ENCODE results near the gene SC5D. TPM values are rescaled to one million over a fixed set of nuclear protein-coding genes. Genes with fewer than 3 reads are reported as not detected.
A peak's percentile ranks its signal among the peaks of the same experiment; 100 is the strongest.

SC5D gene
- 20.0 and 26.6 TPM in 2 replicates for total RNA-seq (2014; rRNA removed; shearing (Covaris generic))
- polyA plus RNA-seq (2015; cell fraction: cytosol; rRNA removed): 20.2 and 23.1 TPM in 2 replicates
- 28.8 and 31.1 TPM in 2 replicates for polyA plus RNA-seq (2015; cell fraction: nucleus; rRNA removed)

GRCh38 chr11:121292495-121293287 lies at the start of gene SC5D:
TSS of gene SC5D (plus strand) at chr11:121292771. CDS start at chr11:121303376, 10,605 bp downstream.
- DNase-seq (ENCODE audit: low read depth): peak; percentile 91

GRCh38 chr11:121244884-121245283 lies 47.7 kb upstream of the SC5D start:
- DNase-seq (ENCODE audit: low read depth): peak; percentile 21

- DNase-seq (ENCODE audit: low read depth): no peak
Observed at GRCh38 chr11:121246021-121246768, 46.4 kb upstream of the SC5D start.

- no peak for DNase-seq (ENCODE audit: low read depth)
Observed at GRCh38 chr11:121246769-121247035, 45.9 kb upstream of the SC5D start.

- no peak for DNase-seq (ENCODE audit: low read depth)
Observed at GRCh38 chr11:121248496-121248895, 44.1 kb upstream of the SC5D start.

- DNase-seq (ENCODE audit: low read depth): peak; percentile 50
Observed at GRCh38 chr11:121249039-121249663, 43.4 kb upstream of the SC5D start.

GRCh38 chr11:121250843-121251242 lies 41.7 kb upstream of the SC5D start:
- no peak for DNase-seq (ENCODE audit: low read depth)

GRCh38 chr11:121253951-121254350 lies 38.6 kb upstream of the SC5D start:
- no peak for DNase-seq (ENCODE audit: low read depth)

GRCh38 chr11:121254756-121255155 lies 37.8 kb upstream of the SC5D start:
- no peak for DNase-seq (ENCODE audit: low read depth)

- DNase-seq (ENCODE audit: low read depth): no peak
Observed at GRCh38 chr11:121255473-121256125, 37.0 kb upstream of the SC5D start.

GRCh38 chr11:121257289-121257688 lies 35.3 kb upstream of the SC5D start:
- no peak for DNase-seq (ENCODE audit: low read depth)

- no peak for DNase-seq (ENCODE audit: low read depth)
Observed at GRCh38 chr11:121257976-121258375, 34.6 kb upstream of the SC5D start.

GRCh38 chr11:121265586-121265985 lies 27.0 kb upstream of the SC5D start:
- DNase-seq (ENCODE audit: low read depth): no peak

- no peak for DNase-seq (ENCODE audit: low read depth)
Observed at GRCh38 chr11:121268581-121268980, 24.0 kb upstream of the SC5D start.

GRCh38 chr11:121270001-121270678 lies 22.4 kb upstream of the SC5D start:
- no peak for DNase-seq (ENCODE audit: low read depth)

- DNase-seq (ENCODE audit: low read depth): peak; percentile 26
Observed at GRCh38 chr11:121274332-121274991, 18.1 kb upstream of the SC5D start.

- no peak for DNase-seq (ENCODE audit: low read depth)
Observed at GRCh38 chr11:121281698-121282097, 10.9 kb upstream of the SC5D start.

- DNase-seq (ENCODE audit: low read depth): peak; percentile 30
Observed at GRCh38 chr11:121282386-121282785, 10.2 kb upstream of the SC5D start.

- no peak for DNase-seq (ENCODE audit: low read depth)
Observed at GRCh38 chr11:121282886-121283502, 9.6 kb upstream of the SC5D start.

- no peak for DNase-seq (ENCODE audit: low read depth)
Observed at GRCh38 chr11:121291319-121291718, 1.3 kb upstream of the SC5D start.

Data from HT1080 (cell line).